Activated CD4-positive, alpha-beta T cell treated with anti-CD3 and anti-CD28 coated beads, Interleukin-2, amount 50 U/mL, for 24 hours (primary cell): ENCODE results near the gene TMEM134.
"Not testable (repeated sequence)": the region's sequence is repeated elsewhere in the genome, so short reads cannot be mapped to it uniquely, and the experiment has no call there.

Experiments
- DNase-seq, 2 donors: peaks; one replicate each; pipeline ENCODE4 v3.0.0-alpha.2; 2020; ENCODE audit warnings: low read depth in 1 of 2, low spot score in 1 of 2

Gene TMEM134

DNA sequence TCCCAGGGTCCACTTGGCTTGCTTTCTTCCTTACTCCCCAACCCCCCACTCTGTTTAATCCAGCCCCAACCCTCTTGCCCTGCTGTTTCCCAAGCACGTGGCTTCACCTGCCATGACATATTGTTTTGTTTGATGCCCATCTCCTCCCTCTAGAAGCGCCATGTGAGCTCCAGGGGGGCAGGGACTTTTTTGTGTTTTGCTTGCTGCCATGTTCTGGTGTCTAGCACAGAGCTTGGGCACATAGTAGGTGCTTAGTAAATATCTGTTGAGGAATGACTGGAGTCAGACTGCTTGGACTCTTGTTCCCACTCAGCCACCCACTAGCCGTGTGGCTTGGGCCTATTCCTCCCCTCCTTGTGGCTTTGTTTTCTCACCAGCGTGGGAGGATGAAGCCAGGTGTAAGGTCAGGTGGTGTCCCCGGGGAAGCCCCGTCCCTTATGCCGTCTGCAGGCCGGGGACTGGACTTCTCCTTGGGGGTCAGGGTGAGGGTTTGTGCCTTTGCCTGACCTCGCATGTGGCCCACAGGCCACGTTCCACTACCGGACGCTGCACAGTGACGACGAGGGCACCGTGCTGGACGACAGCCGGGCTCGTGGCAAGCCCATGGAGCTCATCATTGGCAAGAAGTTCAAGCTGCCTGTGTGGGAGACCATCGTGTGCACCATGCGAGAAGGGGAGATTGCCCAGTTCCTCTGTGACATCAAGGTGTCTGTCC is 17.6 kb upstream of the TMEM134 start:
- no peak for DNase-seq

DNA sequence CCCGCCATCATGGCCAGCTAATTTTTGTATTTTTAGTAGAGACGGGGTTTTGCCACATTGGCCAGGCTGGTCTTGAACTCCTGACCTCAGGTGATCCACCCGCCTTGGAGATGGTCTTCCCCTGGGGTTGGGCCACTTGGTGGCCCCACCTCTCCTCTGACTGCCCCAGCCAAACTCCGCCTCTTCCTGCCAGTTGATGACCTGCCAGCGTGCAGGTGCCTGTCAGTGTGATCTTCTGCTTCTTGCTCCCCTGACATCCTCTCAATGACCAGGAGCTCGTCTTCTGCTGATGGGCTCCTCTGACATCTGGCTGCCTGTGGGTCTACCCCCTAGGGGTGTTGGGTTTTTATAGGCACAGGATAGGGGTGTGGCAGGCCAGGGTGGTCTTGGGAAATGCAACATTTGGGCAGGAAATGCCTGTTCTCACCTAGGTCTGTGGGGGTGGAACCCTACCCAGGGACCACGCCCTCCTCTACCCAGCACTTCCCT is 16.9 kb upstream of the TMEM134 start:
- not testable (repeated sequence) for DNase-seq

DNA sequence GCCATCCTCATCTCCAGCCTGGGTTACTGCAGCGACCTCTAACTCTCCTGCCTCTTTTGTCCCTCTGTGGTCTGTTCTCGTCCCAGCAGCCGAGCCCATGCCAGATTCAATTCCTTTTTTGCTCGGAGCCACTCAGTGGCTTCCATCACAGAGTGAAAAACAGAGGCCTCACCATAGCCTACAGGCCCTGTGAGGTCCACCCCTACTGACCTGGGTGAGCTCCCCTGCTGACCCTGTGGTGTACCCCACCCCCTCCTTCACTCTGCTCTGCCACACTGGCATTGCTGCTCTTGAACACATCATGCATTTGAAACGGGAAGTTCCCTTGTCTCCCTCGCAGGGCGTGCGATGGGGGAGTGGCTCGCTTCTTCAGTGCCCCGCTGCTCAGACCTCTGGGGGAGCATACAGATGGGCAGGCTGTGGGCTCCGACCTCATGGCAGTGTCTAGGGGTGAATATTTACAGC is 15.8 kb upstream of the TMEM134 start:
- peak in 1 of 2 donors; percentile 70 for DNase-seq

DNA sequence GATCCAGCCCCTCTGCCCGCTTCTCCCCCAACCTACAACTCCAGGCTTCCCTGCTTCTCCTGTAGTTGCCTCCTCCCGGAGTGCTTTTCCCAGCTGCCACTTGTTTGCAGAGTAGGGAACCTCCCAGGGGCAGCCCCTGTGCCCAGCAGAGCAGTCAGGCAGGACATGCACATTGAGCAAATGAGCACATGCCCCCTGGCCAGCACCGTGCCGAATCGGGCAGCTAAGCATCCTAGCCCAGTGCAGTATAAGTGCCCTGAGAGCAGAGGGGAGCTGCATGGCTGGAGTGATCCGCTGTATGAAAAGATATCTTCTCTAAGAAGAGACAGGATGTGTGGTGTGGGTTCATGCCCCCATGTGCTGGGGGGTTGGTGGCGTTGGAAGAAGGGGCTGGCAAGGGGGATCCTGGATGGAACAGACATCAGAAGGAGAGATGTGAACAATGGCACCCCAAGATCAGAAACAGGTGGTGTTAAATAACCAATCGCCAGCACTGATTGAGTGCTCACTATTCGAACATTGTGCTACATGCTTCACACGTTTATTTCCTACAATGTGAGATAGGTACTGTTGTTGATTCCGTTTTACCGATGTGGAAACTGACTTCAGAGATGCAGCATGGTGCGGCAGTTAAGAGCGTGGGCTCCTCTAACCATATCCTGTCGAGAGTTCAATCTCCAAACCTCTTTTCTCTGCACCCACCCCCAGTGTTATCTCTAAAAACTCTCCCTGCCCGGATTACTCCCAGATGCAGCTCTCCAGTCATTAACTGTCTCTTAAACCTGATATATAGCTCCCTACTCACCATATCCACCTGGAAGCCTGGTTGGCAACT is 15.0 kb upstream of the TMEM134 start:
- no peak for DNase-seq

DNA sequence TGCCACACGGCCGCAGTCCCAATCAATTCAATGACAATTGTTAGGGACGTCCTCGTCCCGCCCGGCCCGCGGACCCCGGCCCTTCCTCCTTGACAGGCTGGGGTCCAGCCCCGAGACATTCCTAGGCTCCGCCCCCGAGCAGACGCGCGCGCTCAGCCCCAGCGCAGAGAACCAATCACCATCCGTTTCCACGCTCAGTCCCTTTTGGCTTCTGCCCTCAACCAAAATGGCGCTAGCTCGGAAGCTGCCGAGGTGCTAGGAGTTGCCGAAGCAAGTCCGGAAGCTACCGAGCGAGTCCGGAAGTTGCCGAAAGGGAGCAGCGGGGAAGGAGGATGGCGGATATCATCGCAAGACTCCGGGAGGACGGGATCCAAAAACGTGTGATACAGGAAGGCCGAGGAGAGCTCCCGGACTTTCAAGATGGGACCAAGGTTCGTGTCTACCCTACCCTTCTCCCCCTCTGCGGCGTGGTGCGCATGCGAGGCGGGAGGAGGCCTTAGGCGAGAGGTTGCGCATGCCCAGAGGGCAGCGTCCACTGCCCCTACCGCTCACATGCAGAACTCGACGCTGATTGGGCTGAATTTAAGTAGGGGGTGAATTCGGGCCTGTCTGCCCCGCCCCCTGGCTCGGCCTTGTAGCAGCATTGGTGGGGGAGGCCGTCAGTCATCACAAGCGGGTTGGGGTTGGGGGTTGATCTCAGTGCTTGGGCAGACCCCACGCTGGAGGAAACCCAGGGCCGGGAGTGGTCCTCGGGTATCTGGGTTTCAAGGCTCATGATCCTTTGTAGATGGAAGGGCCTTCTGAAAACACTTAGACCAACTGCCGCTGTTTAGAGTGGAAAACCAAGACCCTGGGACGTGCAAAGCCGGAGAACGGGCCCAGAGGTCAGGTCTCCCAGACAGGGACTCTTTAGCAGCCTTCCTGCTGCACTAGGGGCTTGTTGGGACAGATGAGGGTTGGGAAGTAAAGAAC is 14.1 kb upstream of the TMEM134 start, which contains the start of gene AIP:
Gene AIP, plus strand, starts transcription at position 200 of the 972 bp plus-strand sequence. Its CDS starts 133 bp downstream, at position 333.
- peak; percentile 91 to 98 for DNase-seq

DNA sequence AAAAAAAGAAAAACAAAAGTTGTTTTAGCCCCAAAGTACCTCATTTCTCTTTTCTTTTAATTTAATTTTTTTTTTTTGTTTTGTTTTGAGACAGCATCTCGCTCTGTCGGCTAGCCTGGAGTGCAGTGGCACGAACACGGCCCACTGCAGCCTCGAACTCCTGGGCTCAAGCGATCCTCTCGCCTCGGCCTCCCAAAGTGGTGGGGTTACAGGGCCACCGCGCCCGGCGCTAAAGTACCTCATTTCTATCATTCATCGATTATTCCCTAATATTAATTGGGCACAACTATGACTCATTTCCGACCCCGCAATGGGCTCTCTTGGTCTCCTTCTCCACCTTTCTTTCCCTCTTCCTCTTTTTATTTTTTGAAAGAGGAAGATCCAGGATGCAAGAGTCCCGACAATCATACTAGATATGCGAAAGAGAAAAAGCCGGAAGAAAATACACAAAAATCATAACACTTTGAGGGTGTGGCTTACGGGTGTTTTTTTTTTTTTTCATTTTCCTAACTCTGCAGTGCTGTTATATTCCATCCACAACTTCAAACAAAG is 13.3 kb upstream of the TMEM134 start:
- DNase-seq: no peak

DNA sequence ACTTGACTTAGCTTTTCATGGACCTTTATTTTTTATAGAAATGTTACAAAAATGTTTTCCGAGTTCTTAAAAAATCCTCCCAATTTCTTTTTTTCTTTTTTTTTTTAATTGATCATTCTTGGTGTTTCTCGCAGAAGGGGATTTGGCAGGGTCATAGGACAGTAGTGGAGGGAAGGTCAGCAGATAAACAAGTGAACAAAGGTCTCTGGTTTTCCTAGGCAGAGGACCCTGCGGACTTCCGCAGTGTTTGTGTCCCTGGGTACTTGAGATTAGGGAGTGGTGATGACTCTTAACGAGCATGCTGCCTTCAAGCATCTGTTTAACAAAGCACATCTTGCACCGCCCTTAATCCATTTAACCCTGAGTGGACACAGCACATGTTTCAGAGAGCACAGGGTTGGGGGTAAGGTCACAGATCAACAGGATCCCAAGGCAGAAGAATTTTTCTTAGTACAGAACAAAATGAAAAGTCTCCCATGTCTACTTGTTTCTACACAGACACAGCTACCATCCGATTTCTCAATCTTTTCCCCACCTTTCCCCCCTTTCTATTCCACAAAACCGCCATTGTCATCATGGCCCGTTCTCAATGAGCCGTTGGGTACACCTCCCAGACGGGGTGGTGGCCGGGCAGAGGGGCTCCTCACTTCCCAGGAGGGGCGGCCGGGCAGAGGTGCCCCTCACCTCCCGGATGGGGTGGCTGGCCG is 8.4 kb upstream of the TMEM134 start:
- DNase-seq: not testable (repeated sequence)

DNA sequence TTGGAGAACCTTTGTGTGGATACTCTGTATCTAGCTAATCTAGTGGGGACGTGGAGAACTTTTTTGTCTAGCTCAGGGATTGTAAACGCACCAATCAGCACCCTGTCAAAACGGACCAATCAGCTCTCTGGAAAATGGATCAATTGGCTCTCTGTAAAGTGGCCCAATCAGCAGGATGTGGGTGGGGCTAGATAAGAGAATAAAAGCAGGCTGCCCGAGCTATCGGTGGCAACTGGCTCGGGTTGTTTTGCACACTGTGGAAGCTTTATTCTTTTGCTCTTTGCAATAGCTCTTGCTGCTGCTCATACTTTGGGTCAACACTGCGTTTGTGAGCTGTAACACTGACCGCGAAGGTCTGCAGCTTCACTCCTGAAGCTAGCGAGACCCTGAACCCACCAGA is 7.6 kb upstream of the TMEM134 start:
- not testable (repeated sequence) for DNase-seq

DNA sequence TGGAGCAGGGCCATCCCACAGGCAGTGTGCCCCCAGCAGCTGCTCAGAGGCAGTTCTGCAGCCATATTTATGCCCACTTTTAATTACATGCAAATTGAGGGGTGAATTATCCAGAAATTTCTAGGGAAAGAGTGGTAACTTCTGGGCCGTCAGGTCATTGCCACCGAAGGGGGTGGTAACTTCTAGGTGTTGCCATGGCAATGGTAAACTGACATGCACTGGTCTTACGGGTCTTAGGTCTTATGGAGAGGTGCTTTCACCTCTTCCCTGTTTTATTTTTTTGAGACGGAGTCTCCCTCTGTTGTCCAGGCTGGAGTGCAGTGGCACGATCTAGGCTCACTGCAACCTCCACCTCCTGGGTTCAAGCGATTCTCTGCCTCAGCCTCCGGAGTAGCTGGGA is 3.8 kb upstream of the TMEM134 start:
- DNase-seq: no peak

DNA sequence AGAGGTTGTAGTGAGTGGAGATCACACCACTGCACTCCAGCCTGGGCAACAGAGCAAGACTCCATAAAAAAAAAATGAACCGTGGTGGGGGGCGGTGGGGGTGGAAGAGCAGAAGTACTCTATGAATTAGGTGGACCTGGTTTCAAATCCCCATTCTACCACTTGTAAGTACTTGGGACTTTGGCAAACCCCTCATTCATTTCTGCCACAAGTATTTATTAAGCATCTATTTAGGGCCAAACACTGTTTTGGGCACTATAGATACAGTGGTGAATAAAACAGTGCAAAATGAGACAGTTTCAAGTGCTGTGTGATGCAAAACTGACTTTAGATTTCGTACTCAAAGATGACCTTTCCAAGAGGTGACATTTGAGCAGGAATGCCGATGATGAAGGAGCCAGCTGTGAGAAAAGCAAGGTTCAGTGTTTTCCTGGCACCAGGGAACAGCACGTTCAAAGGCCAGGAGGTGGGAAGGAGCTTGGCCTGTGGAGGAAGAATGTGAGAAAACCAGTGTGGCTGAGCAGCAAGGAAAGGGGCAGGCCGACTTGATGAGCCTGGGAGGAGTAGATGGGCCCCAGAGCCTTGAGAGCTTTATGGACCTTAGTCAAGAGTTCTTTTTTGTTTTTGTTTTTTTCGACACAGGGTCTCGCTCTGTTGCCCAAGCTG is 1.4 kb upstream of the TMEM134 start:
- no peak for DNase-seq

DNA sequence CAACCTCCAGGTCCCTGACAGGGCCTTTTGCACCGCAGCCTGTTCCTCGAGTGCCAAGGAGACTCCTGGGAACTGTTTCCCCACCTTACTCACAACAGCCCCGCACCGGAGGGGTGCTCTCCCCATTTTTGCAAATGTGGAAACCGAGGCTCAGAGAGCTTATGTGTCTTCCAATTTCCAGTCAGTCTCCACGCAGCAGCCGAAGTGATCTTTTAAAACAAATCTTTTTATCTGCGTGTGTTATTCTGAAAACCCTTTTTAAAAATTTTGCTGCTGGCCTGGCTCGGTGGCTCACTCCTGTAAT is 409 bp upstream of the TMEM134 start:
- no peak for DNase-seq

DNA sequence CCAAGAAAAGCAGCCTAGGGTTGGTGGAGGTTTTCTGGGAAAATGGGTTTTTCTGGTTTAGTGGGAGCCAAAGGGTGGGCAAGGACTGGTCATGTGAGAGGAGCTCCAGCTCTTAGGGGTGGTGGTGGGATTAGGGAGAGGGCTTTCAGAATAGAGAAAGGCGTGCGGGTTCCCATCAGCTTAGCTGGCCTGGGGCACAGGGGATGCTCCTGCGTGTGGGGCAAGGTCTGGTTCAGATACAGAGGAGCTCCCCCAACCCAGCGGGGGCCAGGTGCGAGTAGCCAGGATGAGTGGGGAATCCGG is 644 bp downstream of the TMEM134 start:
- DNase-seq: no peak

DNA sequence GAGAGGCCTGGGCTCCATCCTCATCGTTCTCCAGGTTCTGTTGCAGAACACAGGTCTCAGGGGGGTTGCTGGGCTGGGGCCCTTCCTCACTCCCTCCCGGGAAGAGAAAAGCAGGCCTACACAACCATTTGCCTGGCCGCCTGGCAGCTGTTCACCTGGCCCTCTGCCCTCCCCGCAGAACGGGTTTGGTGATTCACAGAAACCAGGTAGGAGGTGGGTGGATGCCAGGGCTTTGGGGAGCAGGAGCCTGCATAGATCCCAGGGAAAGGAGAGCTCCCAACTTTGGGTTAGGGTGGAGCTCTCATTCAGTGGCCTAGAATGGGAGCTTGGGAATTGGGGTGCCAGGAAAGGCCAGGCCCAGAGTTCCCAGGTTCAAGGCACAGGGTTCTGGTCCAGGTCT is 995 bp downstream of the TMEM134 start:
- DNase-seq: no peak

DNA sequence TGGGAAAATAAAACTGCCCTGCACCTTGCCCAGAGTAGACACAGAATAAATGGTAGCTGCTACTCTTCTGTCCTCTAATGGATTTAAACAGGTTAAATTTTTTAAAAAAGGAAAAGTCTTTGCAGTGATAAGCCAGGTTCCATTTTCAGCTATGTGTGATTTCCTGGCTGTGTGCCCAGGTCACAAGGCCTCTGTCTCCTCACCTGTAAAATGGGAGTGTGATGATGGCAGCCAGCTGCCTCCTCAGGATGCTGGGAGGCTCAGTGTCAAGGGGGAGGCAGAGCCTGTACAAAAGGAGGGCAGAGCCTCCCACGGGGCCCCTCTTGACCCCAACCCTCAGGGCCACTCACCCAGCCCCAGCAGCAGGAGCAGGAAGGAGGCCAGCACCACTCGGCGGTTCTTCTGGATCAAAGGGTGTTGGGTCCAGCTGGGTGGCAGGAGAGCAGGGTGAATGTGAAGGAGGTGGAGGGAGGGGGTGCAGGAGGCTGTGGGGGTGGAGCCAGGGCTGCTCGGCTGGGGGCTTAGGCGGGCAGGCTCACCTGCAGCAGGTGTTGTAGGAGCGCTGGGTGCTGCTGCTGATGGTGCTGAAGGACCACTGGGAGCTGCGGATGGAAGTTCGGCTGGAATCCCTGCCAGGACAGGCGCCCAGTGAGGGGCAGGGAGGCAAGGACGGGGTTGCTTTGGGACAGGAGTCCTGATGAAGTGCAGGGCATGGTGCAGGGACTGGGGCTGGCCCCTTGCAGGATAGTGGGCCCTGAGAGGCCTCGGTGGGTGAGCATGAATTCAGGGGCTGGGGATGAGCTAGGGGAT is 1.9 kb downstream of the TMEM134 start:
- no peak for DNase-seq

DNA sequence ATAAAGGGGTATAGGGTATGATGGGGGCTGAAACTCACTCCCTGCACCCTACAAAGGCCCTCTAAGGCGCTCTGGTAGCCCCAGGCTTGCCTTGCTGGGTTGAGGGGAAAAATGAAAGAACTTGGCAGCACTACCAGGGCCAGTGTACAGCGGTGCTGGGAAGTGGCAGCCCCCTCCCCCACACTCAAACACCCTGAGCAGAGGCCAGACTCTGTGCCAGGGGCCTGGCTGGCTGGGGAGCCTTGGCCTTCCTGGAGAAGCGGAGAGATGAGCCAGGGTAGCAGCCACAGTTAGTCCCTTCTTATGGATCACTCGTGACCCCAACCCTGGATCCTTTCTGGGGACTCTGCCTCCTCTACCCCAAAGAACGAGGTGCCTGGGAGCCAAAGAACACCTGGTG is 2.7 kb downstream of the TMEM134 start:
- no peak for DNase-seq

DNA sequence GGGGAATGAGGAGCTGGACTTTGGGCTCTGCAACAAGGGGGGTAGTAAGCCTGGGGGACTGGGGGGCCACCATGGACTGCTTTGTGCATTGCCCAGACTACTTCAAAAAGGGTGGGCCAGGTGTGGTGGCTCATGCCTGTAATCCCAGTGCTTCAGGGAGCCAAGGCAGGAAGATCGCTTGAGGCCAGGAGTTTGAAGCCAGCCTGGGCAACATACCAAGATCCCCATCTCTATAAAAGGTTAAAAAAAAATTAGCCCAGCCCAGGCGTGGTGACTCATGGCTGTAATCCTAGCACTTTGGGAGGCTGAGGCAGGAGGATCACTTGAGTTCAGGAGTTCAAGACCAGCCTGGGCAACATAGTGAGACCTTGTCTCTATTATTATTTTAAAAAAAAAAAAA is 3.5 kb downstream of the TMEM134 start:
- DNase-seq: not testable (repeated sequence)

DNA sequence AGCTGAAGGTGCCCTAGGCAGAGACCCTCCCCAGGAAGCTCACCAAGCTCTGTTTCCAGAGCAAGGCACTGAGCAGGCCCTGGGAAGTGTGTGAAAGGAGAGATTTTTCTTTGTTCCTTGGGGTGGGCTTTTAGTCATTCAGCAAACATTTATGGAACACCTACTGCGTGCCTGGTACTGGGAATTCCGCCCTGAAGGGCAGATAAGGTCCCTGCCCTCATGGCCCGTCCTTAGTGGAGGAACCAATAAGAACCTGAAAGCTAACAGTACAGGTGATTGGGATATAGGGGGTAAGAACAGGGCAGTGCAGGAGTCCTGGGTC is 3.9 kb downstream of the TMEM134 start:
- DNase-seq: no peak

DNA sequence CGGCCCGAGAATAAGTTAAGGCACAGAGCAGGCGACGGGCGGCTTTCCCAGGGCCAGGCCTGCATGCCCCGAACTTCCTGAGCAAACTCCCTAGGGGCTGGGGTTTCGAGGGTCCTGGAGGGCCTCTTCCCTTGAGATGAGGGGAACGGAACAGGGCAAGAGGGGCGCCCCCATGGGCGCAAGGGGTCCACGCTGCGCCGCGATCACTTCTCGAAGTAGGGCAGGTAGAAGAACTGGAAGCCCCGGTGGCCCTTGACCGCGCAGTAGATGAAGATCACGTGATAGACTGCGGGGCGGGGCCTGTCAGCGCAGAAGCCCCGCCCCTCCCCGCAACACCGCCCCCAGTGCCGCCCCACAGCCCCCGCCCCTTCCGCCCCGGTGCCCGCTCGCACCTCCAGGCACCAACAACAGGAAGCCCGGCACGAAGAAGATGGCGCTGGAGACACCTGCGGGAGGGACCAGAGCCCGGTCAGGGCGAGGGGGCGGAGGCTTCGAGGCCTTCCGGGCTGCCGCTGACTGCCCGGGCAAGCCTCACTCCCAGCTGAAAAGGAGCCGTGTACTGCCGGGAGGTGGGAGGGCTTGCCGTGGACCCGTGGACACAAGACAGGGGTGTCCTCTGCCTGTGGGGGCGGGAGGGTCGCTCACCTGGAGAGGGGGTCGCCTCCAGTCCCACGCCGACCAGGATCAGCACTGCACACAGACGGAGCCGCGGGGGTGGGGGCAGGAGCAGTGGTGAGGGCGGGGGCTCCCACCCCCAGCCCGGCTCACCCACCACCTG is 4.5 kb downstream of the TMEM134 start:
- DNase-seq: peak; percentile 78 to 88
